GM23338 (cell line): Measurements from ENCODE around the gene QKI. TPM values are rescaled to one million over a fixed set of nuclear protein-coding genes. Genes with fewer than 3 reads are reported as not detected.

Experiments
- CREB1 ChIP-seq: fragments of 250-450 bp; sonication (Bioruptor Pico); IDR thresholded peaks from 2 replicates; pipeline ENCODE4 v1.5.0; 2020; ENCODE audit warnings: low read depth, mild to moderate bottlenecking, moderate library complexity
- REST ChIP-seq: IDR thresholded peaks from one replicate; pipeline ENCODE4 v1.6.1; 2018; ENCODE audit warnings: antibody characterized with exemption; ENCODE audit not compliant: unreplicated experiment
- ZNF462 ChIP-seq: fragments of 250-450 bp; sonication (Bioruptor Pico); IDR thresholded peaks from 2 replicates; pipeline ENCODE4 v1.5.0; 2020; ENCODE audit warnings: mild to moderate bottlenecking, moderate library complexity
- polyA plus RNA-seq: library from polyadenylated mRNA; unstranded; fragments of >200 nt; fragmentation: Nextera tagmentation; extraction: Ambion mirVana; gene quantifications from 2 replicates; pipeline ENCODE4 v1.2.1, GENCODE V29; 2016
- total RNA-seq: library from RNA; depleted of rRNA; stranded (reverse); fragments of >200 nt; shearing (Covaris generic); gene quantifications from 2 replicates; pipeline ENCODE4 v1.2.3, GENCODE V29; 2014
- TF ChIP-seq, protein P1 (sequence below), 2 experiments: fragments of 200-600 bp in 1 of 2; sonication (generic) in 1 of 2; conservative IDR thresholded peaks; 2 replicates each; pipeline versions ENCODE4 v1.5.1 to v1.6.1; 2016 to 2017; ENCODE audit warnings: antibody characterized with exemption in 2 of 2, low read depth in 2 of 2, mild to moderate bottlenecking in 2 of 2, moderate library complexity in 1 of 2

The QKI gene
- total and polyA plus RNA-seq, 2 experiments from 2014 or later, result 60.8 to 159 TPM

DNA sequence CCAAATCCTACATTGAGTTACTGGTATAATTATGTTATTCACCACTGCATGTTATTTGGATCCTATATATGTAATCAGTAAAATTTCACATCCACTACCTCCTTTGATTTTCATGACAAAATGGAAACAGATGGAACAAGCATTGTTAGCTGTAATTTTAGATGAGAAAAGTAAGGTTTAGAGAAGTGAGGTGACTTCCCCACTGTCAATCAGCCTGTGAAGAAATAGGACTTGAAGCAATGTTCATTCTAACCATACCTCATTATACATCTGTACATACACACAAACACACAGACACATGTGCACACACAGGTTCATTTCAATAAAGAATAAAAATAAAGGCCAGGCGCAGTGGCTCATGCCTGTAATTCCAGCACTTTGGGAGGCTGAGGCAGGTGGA, 23.7 kb upstream of the QKI start (continued):
- TF ChIP-seq ZNF462 (CRISPR knock-in tag) (no peak), CREB1 (no peak), REST (no peak)
- TF ChIP-seq, protein P1, sequence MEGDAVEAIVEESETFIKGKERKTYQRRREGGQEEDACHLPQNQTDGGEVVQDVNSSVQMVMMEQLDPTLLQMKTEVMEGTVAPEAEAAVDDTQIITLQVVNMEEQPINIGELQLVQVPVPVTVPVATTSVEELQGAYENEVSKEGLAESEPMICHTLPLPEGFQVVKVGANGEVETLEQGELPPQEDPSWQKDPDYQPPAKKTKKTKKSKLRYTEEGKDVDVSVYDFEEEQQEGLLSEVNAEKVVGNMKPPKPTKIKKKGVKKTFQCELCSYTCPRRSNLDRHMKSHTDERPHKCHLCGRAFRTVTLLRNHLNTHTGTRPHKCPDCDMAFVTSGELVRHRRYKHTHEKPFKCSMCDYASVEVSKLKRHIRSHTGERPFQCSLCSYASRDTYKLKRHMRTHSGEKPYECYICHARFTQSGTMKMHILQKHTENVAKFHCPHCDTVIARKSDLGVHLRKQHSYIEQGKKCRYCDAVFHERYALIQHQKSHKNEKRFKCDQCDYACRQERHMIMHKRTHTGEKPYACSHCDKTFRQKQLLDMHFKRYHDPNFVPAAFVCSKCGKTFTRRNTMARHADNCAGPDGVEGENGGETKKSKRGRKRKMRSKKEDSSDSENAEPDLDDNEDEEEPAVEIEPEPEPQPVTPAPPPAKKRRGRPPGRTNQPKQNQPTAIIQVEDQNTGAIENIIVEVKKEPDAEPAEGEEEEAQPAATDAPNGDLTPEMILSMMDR (conservative IDR thresholded peaks at IDR 0.05; ENCODE audit: low read depth in 2 of 2), result no peak
